ENCODE results near the gene FAM3C. TPM values are rescaled to one million over a fixed set of nuclear protein-coding genes. Genes with fewer than 3 reads are reported as not detected.

FAM3C gene
- total and polyA plus RNA-seq, 4 donors, result 16.5 to 32.3 (median 22.5) TPM

- TF ChIP-seq CTCF (IDR thresholded peaks at IDR 0.05; ENCODE audit: low read depth, low read length, missing input control) (no peak), YY1 (IDR thresholded peaks at IDR 0.05) (no peak), RXRA (IDR thresholded peaks at IDR 0.05) (no peak)
These were observed 5.8 kb upstream of the FAM3C start (continued) for GRCh38 chr7:121401896-121402295.

DNA sequence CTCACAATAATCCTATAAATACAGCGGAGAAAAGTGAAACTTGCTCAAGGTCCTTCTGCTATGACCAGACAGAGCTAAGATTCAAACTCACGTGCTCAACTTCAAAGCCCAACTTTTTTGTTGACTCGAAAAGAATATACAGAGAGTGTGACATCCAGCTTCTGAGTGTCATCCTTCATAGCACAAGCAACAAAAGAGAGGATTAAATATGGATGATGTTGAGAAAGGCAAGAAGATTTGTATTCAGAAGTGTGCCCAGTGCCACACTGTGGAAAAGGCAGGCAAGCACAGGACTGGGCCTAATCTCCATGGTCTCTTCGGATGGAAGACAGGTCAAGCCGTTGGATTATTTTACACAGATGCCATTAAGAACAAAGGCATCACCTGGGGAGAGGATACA is 2.1 kb upstream of the FAM3C start:
- no peak for DNase-seq (ENCODE audit: low spot score)
- Histone ChIP-seq H3K9me3 (ENCODE audit: control insufficient read depth in 4 of 4, low read length in 3 of 4) (no peaks in the 10 kb centered on the region), H3K9ac (ENCODE audit: low read depth in 1 of 2, low read length in 2 of 2) (peak overlapping the region in 1 of 2 donors; percentile 4), H3K36me3 (ENCODE audit: control insufficient read depth in 4 of 4, insufficient read depth in 3 of 4, low read depth in 1 of 4, low read length in 3 of 4) (no peaks in the 10 kb centered on the region), H3K27ac (ENCODE audit: low read depth in 1 of 2, low read length in 2 of 2) (peak overlapping the region in 1 of 2 donors; percentile 13), H3K4me3 (ENCODE audit: low read depth in 1 of 3, low read length in 3 of 3) (peak overlapping the region in 2 of 3 donors; percentile 49 to 57), H3K27me3 (ENCODE audit: control insufficient read depth in 4 of 4, insufficient read depth in 4 of 4, low read length in 3 of 4) (no peaks in the 10 kb centered on the region), H3K4me1 (ENCODE audit: control insufficient read depth in 4 of 4, insufficient read depth in 4 of 4, low read length in 3 of 4) (peaks cover 0 to 22% (median 12%) of the 10 kb centered on the region in 4 donors)
- 45% methylated on average over 5 of the region's 5 CpGs for WGBS
- no peak for TF ChIP-seq ZBTB33 (IDR thresholded peaks at IDR 0.05)
- no peak for TF ChIP-seq FOXA1 (IDR thresholded peaks at IDR 0.05)
- TF ChIP-seq RAD21 (IDR thresholded peaks at IDR 0.05), result peak; percentile 69 to 77
- TF ChIP-seq CTCF (IDR thresholded peaks at IDR 0.05; ENCODE audit: low read depth, low read length, missing input control), result peak; percentile 45
- TF ChIP-seq HNF4A (conservative IDR thresholded peaks at IDR 0.05), result no peak
- TF ChIP-seq EGR1 (IDR thresholded peaks at IDR 0.05; ENCODE audit: low read depth in 2 of 2), result no peak
- peak; percentile 60 for TF ChIP-seq YY1 (IDR thresholded peaks at IDR 0.05)
- TF ChIP-seq RXRA (IDR thresholded peaks at IDR 0.05), result no peak

DNA sequence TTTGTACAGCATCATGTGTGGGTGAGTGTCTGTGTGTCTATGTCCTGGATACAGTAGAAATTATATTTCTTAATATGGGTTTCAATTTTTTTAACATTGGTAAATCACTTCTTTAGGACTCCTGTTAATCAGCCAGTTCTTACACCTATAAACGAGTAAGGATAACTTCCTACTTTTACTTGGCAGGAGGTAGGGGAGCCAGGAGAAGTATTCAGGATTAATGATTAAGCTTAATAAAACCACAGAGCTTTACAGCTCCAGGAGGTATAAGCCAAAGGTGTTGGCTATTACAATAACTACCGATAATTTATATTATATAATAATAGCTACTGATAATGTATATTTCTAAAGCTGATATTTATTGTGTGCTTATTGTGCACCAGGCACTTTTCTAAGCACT is 1.7 kb upstream of the FAM3C start:
- peak overlapping the region; percentile 10 to 13 for H3K27ac ChIP-seq (ENCODE audit: low read depth in 1 of 2, low read length in 2 of 2)
- TF ChIP-seq HNF4A (conservative IDR thresholded peaks at IDR 0.05) (no peak), NR2F2 (IDR thresholded peaks at IDR 0.05) (no peak), JUND (IDR thresholded peaks at IDR 0.05) (no peak), GABPA (IDR thresholded peaks at IDR 0.05 in 1 of 2, conservative IDR thresholded peaks at IDR 0.05 in 1 of 2) (no peak), SP1 (IDR thresholded peaks at IDR 0.05) (no peak), YY1 (IDR thresholded peaks at IDR 0.05) (no peak), CTCF (IDR thresholded peaks at IDR 0.05; ENCODE audit: low read depth, low read length, missing input control) (no peak), TAF1 (conservative IDR thresholded peaks at IDR 0.05) (no peak), RXRA (IDR thresholded peaks at IDR 0.05) (no peak), FOXA1 (IDR thresholded peaks at IDR 0.05) (no peak), ZBTB33 (IDR thresholded peaks at IDR 0.05) (no peak)
- TF ChIP-seq, protein P1, sequence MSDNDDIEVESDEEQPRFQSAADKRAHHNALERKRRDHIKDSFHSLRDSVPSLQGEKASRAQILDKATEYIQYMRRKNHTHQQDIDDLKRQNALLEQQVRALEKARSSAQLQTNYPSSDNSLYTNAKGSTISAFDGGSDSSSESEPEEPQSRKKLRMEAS (IDR thresholded peaks at IDR 0.05), result no peak

More for the DNA sequence above, 1.7 kb upstream of the FAM3C start:
- Histone ChIP-seq H3K27me3 (ENCODE audit: control insufficient read depth in 4 of 4, insufficient read depth in 4 of 4, low read length in 3 of 4) (no peaks in the 10 kb centered on the region), H3K4me3 (ENCODE audit: low read depth in 1 of 3, low read length in 3 of 3) (peak overlapping the region in 2 of 3 donors; percentile 49 to 57), H3K9me3 (ENCODE audit: control insufficient read depth in 4 of 4, low read length in 3 of 4) (no peaks in the 10 kb centered on the region), H3K9ac (ENCODE audit: low read depth in 1 of 2, low read length in 2 of 2) (peak overlapping the region in 1 of 2 donors; percentile 4), H3K36me3 (ENCODE audit: control insufficient read depth in 4 of 4, insufficient read depth in 3 of 4, low read depth in 1 of 4, low read length in 3 of 4) (no peaks in the 10 kb centered on the region), H3K4me1 (ENCODE audit: control insufficient read depth in 4 of 4, insufficient read depth in 4 of 4, low read length in 3 of 4) (peaks cover 0 to 22% (median 12%) of the 10 kb centered on the region in 4 donors)
- WGBS, result 34% methylated on average over 2 of the region's 2 CpGs
- no peak for DNase-seq (ENCODE audit: low spot score)
